Fibroblast of villous mesenchyme (primary cell): Measurements from ENCODE around the gene CACHD1. TPM values are rescaled to one million over a fixed set of nuclear protein-coding genes. Genes with fewer than 3 reads are reported as not detected.
"Not testable (repeated sequence)": the region's sequence is repeated elsewhere in the genome, so short reads cannot be mapped to it uniquely, and the experiment has no call there.

Source experiments
- DNase-seq: peaks from one replicate; pipeline ENCODE4 v3.0.0-alpha.2; 2010; ENCODE audit warnings: low read depth
- H3K4me3 ChIP-seq: 2 replicates; pipeline ENCODE4 v1.5.1; 2011; ENCODE audit warnings: low read depth, mild to moderate bottlenecking, low read length
- CTCF ChIP-seq: IDR thresholded peaks from 2 replicates; pipeline ENCODE4 v1.5.1; 2012; ENCODE audit warnings: low read depth, mild to moderate bottlenecking, low read length; ENCODE audit not compliant: insufficient read depth
- small RNA-seq: library from RNA; depleted of rRNA; stranded (forward); fragments of <200 nt; gene quantifications from one replicate; pipeline ENCODE3, GENCODE V24; 2012
- total RNA-seq: library from RNA; depleted of rRNA; stranded (reverse); fragments of >200 nt; gene quantifications from 2 replicates; pipeline ENCODE4 v1.2.3, GENCODE V29; 2012

CACHD1 gene
- total RNA-seq, 1 donor = 11.2 TPM

- TF ChIP-seq CTCF = no peak
- H3K4me3 ChIP-seq = no peak overlapping the region
- DNase-seq = peak; percentile 61
These were observed 263.8 kb downstream of the CACHD1 start for GRCh38 chr1:64733581-64734286.

DNA sequence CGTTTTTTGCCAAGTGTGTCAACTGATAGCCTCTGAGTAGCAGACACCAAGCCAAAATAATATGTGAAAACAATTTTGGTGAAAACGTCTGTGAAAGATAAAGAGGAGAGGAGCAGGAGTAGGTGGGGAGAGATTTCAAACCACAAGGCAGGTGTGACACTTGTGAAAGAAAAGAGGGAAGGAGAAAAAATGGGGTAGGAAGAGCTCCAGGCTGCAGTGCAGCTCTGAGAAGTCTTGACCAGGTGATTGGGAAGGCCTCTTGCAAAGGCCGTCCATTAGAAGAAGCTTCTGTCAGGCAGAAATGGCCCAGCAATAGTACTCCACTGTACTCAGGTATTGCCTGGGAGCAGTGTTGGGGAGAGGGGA, 264.3 kb downstream of the CACHD1 start:
- DNase-seq = no peak
- H3K4me3 ChIP-seq = no peak overlapping the region
- no peak for TF ChIP-seq CTCF

DNA sequence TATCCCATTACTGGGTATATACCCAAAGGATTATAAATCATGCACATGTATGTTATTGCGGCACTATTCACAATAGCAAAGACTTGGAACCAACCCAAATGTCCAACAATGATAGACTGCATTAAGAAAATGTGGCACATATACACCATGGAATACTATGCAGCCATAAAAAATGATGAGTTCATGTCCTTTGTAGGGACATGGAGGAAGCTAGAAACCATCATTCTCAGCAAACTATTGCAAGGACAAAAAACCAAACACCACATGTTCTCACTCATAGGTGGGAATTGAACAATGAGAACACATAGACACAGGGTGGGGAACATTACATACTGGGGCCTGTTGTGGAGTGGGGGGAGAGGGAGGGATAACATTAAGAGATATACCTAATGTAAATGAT, 270.8 kb downstream of the CACHD1 start:
- DNase-seq, H3K4me3 ChIP-seq: not testable (repeated sequence)

Small RNA genes lying within 50 kb of the gene (small RNA-seq; reads per million reads assigned to genes)
- gene MIR4794 = not detected
